Hypothalamus (tissue), 51 donors: ENCODE data around the gene ZNF428.
"Not testable (repeated sequence)": the region's sequence is repeated elsewhere in the genome, so short reads cannot be mapped to it uniquely, and the experiment has no call there.

ENCODE experiments used
- DNase-seq, 51 donors: peaks; one replicate each; lab custom pipeline; 2025; lab: John Stamatoyannopoulos, UW

The ZNF428 gene, protein sequence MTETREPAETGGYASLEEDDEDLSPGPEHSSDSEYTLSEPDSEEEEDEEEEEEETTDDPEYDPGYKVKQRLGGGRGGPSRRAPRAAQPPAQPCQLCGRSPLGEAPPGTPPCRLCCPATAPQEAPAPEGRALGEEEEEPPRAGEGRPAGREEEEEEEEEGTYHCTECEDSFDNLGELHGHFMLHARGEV

GRCh38 chr19:43619262-43620060 lies at the start of gene ZNF428:
ZNF428 (minus strand) TSS chr19:43619629; CDS start chr19:43614304, 5,325 bp downstream.
- peak; percentile 73 to 98 (median 89) for DNase-seq

DNA sequence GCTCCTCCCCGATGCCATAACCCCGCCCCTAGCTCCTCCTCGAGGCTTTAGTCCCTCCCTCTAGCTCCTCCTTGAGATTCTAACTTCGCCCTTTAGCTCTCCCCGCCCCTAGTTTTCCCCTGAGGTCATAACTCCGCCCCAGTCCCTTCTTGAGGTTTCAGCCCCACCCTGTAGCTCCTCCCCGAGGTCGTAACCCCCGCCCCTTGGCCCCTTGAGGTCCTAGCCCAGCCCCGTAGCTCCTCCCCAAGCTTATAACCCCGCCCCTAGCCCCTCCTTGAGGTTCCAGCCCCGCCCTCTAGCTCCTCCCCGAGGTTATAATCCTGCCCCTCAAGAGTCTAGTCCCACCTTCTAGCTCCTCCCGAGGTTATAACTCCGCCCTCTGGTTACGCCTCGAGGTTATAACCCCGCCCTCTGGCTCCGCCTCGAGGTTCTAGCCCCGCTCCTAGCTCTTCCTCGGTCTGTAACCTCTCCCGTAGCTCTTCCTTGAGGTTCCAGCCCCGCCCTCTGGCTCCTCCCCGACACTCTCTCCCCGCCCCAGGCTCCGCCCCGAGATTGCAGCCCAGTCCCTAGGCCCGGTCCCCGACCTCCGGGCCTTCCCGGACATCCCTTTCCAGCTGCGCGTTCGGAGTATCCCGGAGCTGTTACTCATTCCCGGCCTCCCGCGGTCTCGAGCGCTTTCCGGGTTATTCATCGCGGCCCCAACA lies 49.1 kb upstream of the ZNF428 start:
- DNase-seq: peak; percentile 52 to 100 (median 96)

GRCh38 chr19:43667876-43668405 lies 48.5 kb upstream of the ZNF428 start:
- peak in 9 of 51 donors; percentile 47 to 99 (median 86) for DNase-seq

GRCh38 chr19:43667126-43667875 lies 47.9 kb upstream of the ZNF428 start:
- DNase-seq: peak in 2 of 51 donors; percentile 5 to 30

GRCh38 chr19:43664018-43664417 lies 44.6 kb upstream of the ZNF428 start:
- DNase-seq: peak in 1 of 51 donors; percentile 4

DNA sequence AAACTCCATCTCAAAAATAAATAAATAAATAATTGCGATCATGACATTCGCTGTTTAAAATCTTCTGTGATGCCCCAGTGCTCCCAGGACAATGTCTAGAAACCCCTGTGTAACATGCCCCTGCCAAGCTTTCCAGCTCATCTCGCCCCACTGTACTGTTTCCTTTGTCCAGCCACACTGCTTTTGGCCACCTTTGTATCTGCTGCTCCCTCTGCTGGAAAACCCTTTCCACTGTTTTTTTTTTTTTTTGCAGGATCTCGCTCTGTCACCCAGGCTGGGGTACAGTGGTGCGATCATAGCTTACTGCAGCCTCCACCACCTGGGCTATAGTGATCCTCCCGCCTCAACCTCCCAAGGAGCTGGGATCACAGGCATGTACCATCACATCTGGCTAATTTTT lies 43.1 kb upstream of the ZNF428 start:
- DNase-seq: peak in 1 of 51 donors; percentile 3

- DNase-seq: peak in 5 of 51 donors; percentile 5 to 12 (median 7)
Observed at GRCh38 chr19:43660971-43661360, 41.5 kb upstream of the ZNF428 start.

GRCh38 chr19:43660301-43660970 lies 41.0 kb upstream of the ZNF428 start:
- DNase-seq: no peak

GRCh38 chr19:43658494-43658893 lies 39.1 kb upstream of the ZNF428 start:
- DNase-seq: peak in 8 of 51 donors; percentile 14 to 50 (median 32)

DNA sequence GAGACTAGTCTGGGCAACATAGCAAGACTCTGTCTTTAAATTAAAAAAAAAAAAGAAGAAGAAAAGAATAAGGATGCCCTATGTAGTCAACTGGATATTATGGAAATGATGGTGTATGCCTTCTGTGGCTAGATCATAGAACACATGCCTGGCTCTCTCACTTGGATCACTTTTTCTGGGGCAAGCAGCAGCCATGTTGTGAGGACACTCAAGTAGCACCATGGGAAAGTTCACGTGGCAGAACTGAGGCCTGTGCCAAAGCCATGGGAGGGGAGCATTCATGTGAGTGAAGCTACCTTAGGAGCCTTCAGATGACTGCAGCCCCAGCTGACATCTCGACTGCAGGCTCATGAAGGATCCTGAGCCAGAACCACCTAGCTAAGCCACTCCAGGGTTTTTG lies 38.6 kb upstream of the ZNF428 start:
- DNase-seq: no peak

- DNase-seq: no peak
Observed at GRCh38 chr19:43656436-43656835, 37.0 kb upstream of the ZNF428 start.

- DNase-seq: no peak
Observed at GRCh38 chr19:43652546-43652874, 33.1 kb upstream of the ZNF428 start.

DNA sequence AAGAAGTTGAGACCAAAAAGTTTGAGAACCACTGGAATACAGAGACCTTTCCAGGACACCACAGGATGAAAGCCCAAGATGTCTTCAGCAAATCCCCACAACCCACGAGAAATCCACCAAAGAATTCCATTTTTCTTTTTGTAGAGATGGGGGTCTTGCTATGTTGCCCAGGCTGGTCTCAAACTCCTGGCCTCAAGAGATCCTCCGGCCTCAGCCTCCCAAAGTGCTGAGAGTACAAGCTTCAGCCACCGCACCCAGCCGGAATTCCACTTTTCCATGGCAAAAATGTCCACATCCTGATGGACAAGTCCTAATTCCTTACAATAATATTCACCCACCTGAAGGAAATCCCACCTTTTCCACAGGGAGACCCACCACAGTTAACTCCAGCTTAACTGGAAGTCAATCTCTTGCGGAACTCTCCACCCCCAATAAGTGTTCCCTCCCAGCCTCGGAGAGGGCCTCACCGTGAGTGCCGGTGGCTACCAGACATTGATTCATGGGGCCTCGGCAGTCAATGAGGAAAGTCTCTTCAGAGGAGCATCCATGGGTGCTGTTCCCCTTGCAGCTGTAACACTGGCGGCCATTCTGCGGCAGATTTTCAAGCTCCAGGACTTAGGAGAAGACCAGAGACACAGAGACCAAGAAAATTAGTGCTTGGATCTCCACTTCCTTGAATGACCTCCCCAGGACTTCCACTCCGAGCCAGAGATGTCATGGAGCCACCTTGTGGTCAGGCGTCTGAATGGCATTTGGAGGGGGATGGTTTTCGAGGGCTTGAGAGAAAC lies 32.5 kb upstream of the ZNF428 start:
- DNase-seq: peak in 42 of 51 donors; percentile 12 to 76 (median 44)

DNA sequence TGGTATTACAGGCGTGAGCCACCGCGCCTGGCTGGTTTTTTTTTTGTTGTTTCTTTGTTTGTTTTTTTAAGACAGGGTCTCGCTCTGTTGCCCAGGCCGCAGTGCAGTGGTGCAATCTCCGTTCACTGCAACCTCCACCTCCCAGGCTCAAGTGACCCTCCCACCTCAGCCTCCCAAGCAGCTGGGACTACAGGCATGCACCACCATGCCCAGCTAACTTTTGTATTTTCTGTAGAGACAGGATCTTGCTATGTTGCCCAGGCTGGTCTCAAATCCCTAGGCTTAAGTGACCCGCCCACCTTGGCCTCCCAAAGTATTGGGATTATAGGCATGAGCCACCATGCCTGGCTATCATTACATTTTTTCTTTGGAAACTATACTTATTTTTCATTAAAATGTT lies 30.8 kb upstream of the ZNF428 start:
- DNase-seq: not testable (repeated sequence)

GRCh38 chr19:43649514-43649913 lies 30.1 kb upstream of the ZNF428 start:
- DNase-seq: no peak

- DNase-seq: no peak
Observed at GRCh38 chr19:43648633-43649032, 29.2 kb upstream of the ZNF428 start.

DNA sequence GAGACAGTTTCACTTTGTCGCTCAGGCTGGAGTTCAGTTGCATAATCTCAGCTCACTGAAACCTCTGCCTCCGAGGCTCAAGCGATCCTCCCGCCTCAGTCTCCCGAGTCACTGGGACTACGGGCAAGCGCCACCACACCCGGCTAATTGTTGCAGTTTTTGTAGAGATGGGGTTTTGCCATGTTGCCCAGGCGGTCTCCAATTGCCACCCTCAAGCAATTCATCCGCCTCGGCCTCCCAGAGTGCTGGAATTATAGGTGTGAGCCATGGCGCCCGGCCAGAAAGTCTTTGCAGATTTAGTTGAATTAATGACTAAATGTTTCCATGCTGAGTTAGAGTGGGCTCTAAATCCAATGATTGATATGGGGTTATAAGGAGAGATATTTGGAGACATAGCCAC lies 24.8 kb upstream of the ZNF428 start:
- DNase-seq: no peak

DNA sequence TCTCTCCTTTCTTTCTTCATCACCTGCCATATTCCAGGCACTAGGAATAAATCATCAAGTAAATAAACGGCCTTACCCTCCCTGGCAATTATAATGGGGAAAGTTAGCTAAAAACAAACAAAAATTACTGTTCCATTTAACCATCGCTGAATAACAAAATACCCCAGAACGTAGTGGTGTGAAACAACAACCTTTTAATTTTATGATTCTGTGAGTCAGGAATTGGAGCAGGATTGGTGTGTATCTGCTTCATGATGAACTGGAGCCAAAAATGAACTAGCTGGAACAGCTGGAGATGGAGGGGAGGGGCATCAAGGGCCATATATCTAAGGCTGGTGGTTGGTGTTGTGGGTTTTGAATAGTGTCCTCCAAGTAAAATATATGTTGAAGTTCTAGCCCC lies 23.9 kb upstream of the ZNF428 start:
- no peak for DNase-seq

- no peak for DNase-seq
Observed at GRCh38 chr19:43642531-43642930, 23.1 kb upstream of the ZNF428 start.
